Gastrocnemius medialis (tissue), 4 donors: ENCODE results near the gene MAGOHB.

Source experiments
- POLR2A ChIP-seq, 2 donors: fragments of 450-650 bp; IDR thresholded peaks; one replicate each; pipeline ENCODE4 v1.6.1; 2017; ENCODE audit warnings: antibody characterized with exemption in 2 of 2, mild to moderate bottlenecking in 2 of 2, moderate library complexity in 2 of 2
- TF ChIP-seq, protein P1 (sequence below), 5 experiments: fragments of 450-650 bp in 3 of 5; fragments of 200-600 bp in 2 of 5; sonication (generic) in 2 of 5; IDR thresholded peaks in 4 of 5; conservative IDR thresholded peaks in 1 of 5; 1 replicate in 4 of 5; 2 replicates in 1 of 5; pipeline ENCODE4 v1.5.1; 2016 to 2019; ENCODE audit warnings: antibody characterized with exemption in 5 of 5, mild to moderate bottlenecking in 3 of 5, moderate library complexity in 3 of 5

- no peak for TF ChIP-seq POLR2A (IDR thresholded peaks at IDR 0.05)
- TF ChIP-seq, protein P1, sequence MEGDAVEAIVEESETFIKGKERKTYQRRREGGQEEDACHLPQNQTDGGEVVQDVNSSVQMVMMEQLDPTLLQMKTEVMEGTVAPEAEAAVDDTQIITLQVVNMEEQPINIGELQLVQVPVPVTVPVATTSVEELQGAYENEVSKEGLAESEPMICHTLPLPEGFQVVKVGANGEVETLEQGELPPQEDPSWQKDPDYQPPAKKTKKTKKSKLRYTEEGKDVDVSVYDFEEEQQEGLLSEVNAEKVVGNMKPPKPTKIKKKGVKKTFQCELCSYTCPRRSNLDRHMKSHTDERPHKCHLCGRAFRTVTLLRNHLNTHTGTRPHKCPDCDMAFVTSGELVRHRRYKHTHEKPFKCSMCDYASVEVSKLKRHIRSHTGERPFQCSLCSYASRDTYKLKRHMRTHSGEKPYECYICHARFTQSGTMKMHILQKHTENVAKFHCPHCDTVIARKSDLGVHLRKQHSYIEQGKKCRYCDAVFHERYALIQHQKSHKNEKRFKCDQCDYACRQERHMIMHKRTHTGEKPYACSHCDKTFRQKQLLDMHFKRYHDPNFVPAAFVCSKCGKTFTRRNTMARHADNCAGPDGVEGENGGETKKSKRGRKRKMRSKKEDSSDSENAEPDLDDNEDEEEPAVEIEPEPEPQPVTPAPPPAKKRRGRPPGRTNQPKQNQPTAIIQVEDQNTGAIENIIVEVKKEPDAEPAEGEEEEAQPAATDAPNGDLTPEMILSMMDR (IDR thresholded peaks at IDR 0.05 in 4 of 5, conservative IDR thresholded peaks at IDR 0.05 in 1 of 5): no peak
Measured at GRCh38 chr12:10636611-10637010, 23.2 kb upstream of the MAGOHB start.
